Neural progenitor cell (in vitro differentiated cells): ENCODE results near the gene PRKCA.

Experiments used
- EZH2 ChIP-seq: fragments of 200-600 bp; sonication (generic); IDR thresholded peaks from 2 replicates; pipeline ENCODE4 v1.6.1; 2017; ENCODE audit warnings: antibody characterized with exemption, mild to moderate bottlenecking, moderate library complexity
- EZH2phosphoT487 ChIP-seq: fragments of 200-600 bp; sonication (generic); IDR thresholded peaks from 2 replicates; pipeline ENCODE4 v1.6.1; 2017; ENCODE audit warnings: antibody characterized with exemption
- TF ChIP-seq, protein P1 (sequence below): fragments of 200-600 bp; sonication (generic); IDR thresholded peaks from 2 replicates; pipeline ENCODE4 v1.5.1; 2017; ENCODE audit warnings: antibody characterized with exemption, mild to moderate bottlenecking

DNA sequence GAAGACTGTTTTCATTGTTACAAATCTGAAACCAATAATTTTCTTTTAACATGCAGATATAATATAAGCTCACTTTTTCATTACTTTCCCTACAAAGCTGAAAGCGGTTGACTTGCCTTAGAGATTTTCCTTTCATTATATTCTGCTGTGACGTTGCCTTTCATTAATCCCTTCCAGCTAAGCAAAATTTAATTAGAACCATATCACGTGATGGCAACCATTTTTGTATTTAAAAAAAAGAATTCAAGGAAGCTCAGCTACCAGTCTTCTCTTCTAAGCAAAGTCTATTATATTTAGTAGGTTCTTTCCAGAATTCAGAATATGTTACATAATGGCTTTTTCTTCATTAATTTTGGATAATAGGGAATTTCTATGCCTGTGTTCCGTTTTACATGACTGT, 186.5 kb downstream of the PRKCA start:
- TF ChIP-seq, protein P1, sequence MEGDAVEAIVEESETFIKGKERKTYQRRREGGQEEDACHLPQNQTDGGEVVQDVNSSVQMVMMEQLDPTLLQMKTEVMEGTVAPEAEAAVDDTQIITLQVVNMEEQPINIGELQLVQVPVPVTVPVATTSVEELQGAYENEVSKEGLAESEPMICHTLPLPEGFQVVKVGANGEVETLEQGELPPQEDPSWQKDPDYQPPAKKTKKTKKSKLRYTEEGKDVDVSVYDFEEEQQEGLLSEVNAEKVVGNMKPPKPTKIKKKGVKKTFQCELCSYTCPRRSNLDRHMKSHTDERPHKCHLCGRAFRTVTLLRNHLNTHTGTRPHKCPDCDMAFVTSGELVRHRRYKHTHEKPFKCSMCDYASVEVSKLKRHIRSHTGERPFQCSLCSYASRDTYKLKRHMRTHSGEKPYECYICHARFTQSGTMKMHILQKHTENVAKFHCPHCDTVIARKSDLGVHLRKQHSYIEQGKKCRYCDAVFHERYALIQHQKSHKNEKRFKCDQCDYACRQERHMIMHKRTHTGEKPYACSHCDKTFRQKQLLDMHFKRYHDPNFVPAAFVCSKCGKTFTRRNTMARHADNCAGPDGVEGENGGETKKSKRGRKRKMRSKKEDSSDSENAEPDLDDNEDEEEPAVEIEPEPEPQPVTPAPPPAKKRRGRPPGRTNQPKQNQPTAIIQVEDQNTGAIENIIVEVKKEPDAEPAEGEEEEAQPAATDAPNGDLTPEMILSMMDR = no peak
- no peak for TF ChIP-seq EZH2phosphoT487
- no peak for TF ChIP-seq EZH2
